ENCODE measurements around the gene CYP2S1. TPM values are rescaled to one million over a fixed set of nuclear protein-coding genes. Genes with fewer than 3 reads are reported as not detected.

The CYP2S1 gene
- total and polyA plus RNA-seq, 2 experiments from 2014 or later, result 130 to 315 TPM

DNA sequence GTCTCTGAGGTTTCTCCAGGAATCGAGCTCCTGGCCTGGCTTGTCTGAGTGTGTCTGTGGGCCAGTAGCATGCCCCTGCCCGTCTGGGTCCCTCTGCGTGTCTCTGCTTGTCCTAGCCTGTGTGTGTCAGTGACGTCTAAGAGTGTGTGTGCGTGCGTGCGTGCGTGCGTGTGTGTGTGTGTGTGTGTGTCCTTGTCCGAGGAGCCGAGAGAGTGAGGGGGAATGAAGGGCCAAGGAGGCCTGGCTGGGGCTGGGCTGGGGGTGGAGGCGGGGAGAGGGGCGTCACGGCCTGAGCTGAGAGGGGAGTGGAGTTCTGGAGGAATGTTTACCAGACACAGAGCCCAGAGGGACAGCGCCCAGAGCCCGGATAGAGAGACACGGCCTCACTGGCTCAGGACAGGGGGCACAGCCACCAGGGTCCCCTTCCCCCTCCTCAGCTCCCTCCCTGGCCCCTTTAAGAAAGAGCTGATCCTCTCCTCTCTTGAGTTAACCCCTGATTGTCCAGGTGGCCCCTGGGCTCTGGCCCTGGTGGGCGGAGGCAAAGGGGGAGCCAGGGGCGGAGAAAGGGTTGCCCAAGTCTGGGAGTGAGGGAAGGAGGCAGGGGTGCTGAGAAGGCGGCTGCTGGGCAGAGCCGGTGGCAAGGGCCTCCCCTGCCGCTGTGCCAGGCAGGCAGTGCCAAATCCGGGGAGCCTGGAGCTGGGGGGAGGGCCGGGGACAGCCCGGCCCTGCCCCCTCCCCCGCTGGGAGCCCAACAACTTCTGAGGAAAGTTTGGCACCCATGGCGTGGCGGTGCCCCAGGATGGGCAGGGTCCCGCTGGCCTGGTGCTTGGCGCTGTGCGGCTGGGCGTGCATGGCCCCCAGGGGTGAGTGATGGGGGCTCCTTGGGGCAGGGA lies 25.8 kb downstream of the CYP2S1 start, which contains the start of gene AXL:
AXL (plus strand) TSS at position 609 of the 893 bp plus-strand sequence; CDS start at position 779, 170 bp downstream.
- TF ChIP-seq, protein P1, sequence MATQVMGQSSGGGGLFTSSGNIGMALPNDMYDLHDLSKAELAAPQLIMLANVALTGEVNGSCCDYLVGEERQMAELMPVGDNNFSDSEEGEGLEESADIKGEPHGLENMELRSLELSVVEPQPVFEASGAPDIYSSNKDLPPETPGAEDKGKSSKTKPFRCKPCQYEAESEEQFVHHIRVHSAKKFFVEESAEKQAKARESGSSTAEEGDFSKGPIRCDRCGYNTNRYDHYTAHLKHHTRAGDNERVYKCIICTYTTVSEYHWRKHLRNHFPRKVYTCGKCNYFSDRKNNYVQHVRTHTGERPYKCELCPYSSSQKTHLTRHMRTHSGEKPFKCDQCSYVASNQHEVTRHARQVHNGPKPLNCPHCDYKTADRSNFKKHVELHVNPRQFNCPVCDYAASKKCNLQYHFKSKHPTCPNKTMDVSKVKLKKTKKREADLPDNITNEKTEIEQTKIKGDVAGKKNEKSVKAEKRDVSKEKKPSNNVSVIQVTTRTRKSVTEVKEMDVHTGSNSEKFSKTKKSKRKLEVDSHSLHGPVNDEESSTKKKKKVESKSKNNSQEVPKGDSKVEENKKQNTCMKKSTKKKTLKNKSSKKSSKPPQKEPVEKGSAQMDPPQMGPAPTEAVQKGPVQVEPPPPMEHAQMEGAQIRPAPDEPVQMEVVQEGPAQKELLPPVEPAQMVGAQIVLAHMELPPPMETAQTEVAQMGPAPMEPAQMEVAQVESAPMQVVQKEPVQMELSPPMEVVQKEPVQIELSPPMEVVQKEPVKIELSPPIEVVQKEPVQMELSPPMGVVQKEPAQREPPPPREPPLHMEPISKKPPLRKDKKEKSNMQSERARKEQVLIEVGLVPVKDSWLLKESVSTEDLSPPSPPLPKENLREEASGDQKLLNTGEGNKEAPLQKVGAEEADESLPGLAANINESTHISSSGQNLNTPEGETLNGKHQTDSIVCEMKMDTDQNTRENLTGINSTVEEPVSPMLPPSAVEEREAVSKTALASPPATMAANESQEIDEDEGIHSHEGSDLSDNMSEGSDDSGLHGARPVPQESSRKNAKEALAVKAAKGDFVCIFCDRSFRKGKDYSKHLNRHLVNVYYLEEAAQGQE (IDR thresholded peaks at IDR 0.05; ENCODE audit: unreplicated experiment), result no peak
- TF ChIP-seq POLR2AphosphoS5 (IDR thresholded peaks at IDR 0.05; ENCODE audit: low read depth) (peak; percentile 35), CREB1 (CRISPR knock-in tag; IDR thresholded peaks at IDR 0.05; ENCODE audit: low read depth) (peak; percentile 75), EZH2phosphoT487 (IDR thresholded peaks at IDR 0.05; ENCODE audit: unreplicated experiment) (no peak), NANOG (IDR thresholded peaks at IDR 0.05; ENCODE audit: borderline replicate concordance) (no peak)
- TF ChIP-seq, protein P2, sequence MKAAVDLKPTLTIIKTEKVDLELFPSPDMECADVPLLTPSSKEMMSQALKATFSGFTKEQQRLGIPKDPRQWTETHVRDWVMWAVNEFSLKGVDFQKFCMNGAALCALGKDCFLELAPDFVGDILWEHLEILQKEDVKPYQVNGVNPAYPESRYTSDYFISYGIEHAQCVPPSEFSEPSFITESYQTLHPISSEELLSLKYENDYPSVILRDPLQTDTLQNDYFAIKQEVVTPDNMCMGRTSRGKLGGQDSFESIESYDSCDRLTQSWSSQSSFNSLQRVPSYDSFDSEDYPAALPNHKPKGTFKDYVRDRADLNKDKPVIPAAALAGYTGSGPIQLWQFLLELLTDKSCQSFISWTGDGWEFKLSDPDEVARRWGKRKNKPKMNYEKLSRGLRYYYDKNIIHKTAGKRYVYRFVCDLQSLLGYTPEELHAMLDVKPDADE (IDR thresholded peaks at IDR 0.05), result 0 out of 2 replicates have a peak, but pooled peaks have one; percentile 18
- H3K9me3 Mint-ChIP-seq, result no peaks in the 10 kb centered on the region; the same call in 2 of the 3 replicates
- Histone ChIP-seq H3K4me2 (peak within 1 kb of the TSS; percentile 91), H3K36me3 (ENCODE audit: insufficient read depth) (no peaks in the 10 kb centered on the region), H3K9me2 (ENCODE audit: insufficient read depth) (no peaks in the 10 kb centered on the region), H3K4me3 (peak within 1 kb of the TSS; percentile 93), H2AFZ (peak within 1 kb of the TSS; percentile 95), H3K27ac (ENCODE audit: low read depth) (peak within 1 kb of the TSS; percentile 74), H3K79me2 (replicated peaks; ENCODE audit: insufficient read depth) (peaks cover 13% of the 10 kb centered on the region; the same call in 1 of the 2 replicates), H3K27me3 (ENCODE audit: insufficient read depth) (no peaks in the 10 kb centered on the region), H3K4me1 (ENCODE audit: insufficient read depth) (peaks cover 25% of the 10 kb centered on the region), H4K20me1 (replicated peaks; ENCODE audit: insufficient read depth) (no peaks in the 10 kb centered on the region), H3F3A (replicated peaks; ENCODE audit: low read depth) (0 out of 2 replicates have a peak, but pooled peaks cover 6% of the 10 kb centered on the region)
- peaks cover 10% of the 10 kb centered on the region for H3K27me3 Mint-ChIP-seq (ENCODE audit: insufficient read depth, low read depth, poor library complexity)
- ATAC-seq (peak; percentile 86), DNase-seq (ENCODE audit: low spot score) (peak; percentile 98)
- peak within 1 kb of the TSS; percentile 83 for H3K27ac Mint-ChIP-seq
- peaks cover 19% of the 10 kb centered on the region for H3K36me3 Mint-ChIP-seq (ENCODE audit: low read depth)
- peak within 1 kb of the TSS; percentile 87 for H3K4me3 Mint-ChIP-seq
- peaks cover 43% of the 10 kb centered on the region for H3K4me1 Mint-ChIP-seq

DNA sequence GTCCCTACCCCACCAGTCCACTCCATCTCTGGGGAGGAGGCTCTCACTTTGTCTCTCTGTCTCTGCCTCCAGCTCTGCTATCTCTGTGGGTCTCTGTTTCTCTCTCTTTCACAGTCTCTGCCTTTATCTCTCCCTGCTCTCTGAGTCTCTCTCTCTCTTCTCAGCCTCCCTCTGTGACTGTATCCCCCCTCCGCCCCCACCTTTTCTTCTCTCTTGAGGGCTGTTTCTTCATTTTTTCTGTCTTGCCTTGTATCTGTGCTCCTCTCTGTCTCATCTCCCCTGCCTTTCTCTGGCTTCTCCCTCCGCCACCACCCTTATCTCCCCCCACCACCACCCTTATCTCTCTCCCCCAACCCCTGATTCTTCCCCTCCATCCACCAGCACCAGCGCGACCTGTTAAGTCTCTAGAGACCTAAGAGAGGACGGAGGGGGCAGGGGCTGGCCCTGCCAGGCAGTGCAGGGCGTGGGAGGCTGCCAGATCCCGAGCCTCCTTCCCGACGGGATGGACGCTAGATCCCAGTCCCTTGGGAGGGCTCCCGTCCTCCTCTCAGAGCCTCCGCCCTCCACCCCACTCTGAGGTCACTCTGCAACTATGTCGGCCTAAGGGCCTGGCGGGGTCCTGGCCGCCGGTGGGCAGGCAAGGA lies 27.0 kb downstream of the CYP2S1 start:
- Histone ChIP-seq H3F3A (replicated peaks; ENCODE audit: low read depth) (0 out of 2 replicates have a peak, but pooled peaks cover 7% of the 10 kb centered on the region), H3K79me2 (replicated peaks; ENCODE audit: insufficient read depth) (peaks cover 13% of the 10 kb centered on the region; the same call in 1 of the 2 replicates), H4K20me1 (replicated peaks; ENCODE audit: insufficient read depth) (no peaks in the 10 kb centered on the region), H2AFZ (no peak overlapping the region), H3K4me3 (peak overlapping the region; percentile 93), H3K4me1 (ENCODE audit: insufficient read depth) (peaks cover 30% of the 10 kb centered on the region), H3K36me3 (ENCODE audit: insufficient read depth) (no peaks in the 10 kb centered on the region), H3K4me2 (peak overlapping the region; percentile 91), H3K27ac (ENCODE audit: low read depth) (no peak overlapping the region), H3K27me3 (ENCODE audit: insufficient read depth) (no peaks in the 10 kb centered on the region), H3K9me2 (ENCODE audit: insufficient read depth) (no peaks in the 10 kb centered on the region)
- DNase-seq (ENCODE audit: low spot score) (peak; percentile 17), ATAC-seq (no peak)
- Mint-ChIP-seq H3K27me3 (ENCODE audit: insufficient read depth, low read depth, poor library complexity) (peaks cover 10% of the 10 kb centered on the region), H3K9me3 (no peaks in the 10 kb centered on the region; the same call in 2 of the 3 replicates), H3K27ac (no peak overlapping the region), H3K4me3 (peak overlapping the region; percentile 87), H3K4me1 (peaks cover 50% of the 10 kb centered on the region), H3K36me3 (ENCODE audit: low read depth) (peaks cover 19% of the 10 kb centered on the region)
- TF ChIP-seq, protein P3, sequence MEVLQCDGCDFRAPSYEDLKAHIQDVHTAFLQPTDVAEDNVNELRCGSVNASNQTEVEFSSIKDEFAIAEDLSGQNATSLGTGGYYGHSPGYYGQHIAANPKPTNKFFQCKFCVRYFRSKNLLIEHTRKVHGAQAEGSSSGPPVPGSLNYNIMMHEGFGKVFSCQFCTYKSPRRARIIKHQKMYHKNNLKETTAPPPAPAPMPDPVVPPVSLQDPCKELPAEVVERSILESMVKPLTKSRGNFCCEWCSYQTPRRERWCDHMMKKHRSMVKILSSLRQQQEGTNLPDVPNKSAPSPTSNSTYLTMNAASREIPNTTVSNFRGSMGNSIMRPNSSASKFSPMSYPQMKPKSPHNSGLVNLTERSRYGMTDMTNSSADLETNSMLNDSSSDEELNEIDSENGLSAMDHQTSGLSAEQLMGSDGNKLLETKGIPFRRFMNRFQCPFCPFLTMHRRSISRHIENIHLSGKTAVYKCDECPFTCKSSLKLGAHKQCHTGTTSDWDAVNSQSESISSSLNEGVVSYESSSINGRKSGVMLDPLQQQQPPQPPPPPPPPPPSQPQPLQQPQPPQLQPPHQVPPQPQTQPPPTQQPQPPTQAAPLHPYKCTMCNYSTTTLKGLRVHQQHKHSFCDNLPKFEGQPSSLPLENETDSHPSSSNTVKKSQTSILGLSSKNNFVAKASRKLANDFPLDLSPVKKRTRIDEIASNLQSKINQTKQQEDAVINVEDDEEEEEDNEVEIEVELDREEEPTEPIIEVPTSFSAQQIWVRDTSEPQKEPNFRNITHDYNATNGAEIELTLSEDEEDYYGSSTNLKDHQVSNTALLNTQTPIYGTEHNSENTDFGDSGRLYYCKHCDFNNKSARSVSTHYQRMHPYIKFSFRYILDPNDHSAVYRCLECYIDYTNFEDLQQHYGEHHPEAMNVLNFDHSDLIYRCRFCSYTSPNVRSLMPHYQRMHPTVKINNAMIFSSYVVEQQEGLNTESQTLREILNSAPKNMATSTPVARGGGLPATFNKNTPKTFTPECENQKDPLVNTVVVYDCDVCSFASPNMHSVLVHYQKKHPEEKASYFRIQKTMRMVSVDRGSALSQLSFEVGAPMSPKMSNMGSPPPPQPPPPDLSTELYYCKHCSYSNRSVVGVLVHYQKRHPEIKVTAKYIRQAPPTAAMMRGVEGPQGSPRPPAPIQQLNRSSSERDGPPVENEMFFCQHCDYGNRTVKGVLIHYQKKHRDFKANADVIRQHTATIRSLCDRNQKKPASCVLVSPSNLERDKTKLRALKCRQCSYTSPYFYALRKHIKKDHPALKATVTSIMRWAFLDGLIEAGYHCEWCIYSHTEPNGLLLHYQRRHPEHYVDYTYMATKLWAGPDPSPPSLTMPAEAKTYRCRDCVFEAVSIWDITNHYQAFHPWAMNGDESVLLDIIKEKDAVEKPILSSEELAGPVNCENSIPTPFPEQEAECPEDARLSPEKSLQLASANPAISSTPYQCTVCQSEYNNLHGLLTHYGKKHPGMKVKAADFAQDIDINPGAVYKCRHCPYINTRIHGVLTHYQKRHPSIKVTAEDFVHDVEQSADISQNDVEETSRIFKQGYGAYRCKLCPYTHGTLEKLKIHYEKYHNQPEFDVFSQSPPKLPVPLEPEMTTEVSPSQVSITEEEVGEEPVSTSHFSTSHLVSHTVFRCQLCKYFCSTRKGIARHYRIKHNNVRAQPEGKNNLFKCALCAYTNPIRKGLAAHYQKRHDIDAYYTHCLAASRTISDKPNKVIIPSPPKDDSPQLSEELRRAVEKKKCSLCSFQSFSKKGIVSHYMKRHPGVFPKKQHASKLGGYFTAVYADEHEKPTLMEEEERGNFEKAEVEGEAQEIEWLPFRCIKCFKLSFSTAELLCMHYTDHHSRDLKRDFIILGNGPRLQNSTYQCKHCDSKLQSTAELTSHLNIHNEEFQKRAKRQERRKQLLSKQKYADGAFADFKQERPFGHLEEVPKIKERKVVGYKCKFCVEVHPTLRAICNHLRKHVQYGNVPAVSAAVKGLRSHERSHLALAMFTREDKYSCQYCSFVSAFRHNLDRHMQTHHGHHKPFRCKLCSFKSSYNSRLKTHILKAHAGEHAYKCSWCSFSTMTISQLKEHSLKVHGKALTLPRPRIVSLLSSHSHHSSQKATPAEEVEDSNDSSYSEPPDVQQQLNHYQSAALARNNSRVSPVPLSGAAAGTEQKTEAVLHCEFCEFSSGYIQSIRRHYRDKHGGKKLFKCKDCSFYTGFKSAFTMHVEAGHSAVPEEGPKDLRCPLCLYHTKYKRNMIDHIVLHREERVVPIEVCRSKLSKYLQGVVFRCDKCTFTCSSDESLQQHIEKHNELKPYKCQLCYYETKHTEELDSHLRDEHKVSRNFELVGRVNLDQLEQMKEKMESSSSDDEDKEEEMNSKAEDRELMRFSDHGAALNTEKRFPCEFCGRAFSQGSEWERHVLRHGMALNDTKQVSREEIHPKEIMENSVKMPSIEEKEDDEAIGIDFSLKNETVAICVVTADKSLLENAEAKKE (CRISPR knock-in tag; IDR thresholded peaks at IDR 0.05), result no peak
- no peak for TF ChIP-seq STAT1 (IDR thresholded peaks at IDR 0.05; ENCODE audit: unreplicated experiment)

Data from GM23338 (cell line).